Loucy (cell line): ENCODE data around the gene RNPS1.
"Not testable (repeated sequence)": the region's sequence is repeated elsewhere in the genome, so short reads cannot be mapped to it uniquely, and the experiment has no call there.

Experiments
- EZH2phosphoT487 ChIP-seq: fragments of 200-600 bp; IDR thresholded peaks from 2 replicates; pipeline ENCODE4 v1.6.1; 2018; ENCODE audit warnings: antibody characterized with exemption, mild to moderate bottlenecking, moderate library complexity, borderline replicate concordance
- TF ChIP-seq, protein P1 (sequence below): fragments of 200-600 bp; sonication (generic); conservative IDR thresholded peaks from 2 replicates; pipeline ENCODE4 v1.5.1; 2014; ENCODE audit warnings: mild to moderate bottlenecking, antibody characterized with exemption, low read length

DNA sequence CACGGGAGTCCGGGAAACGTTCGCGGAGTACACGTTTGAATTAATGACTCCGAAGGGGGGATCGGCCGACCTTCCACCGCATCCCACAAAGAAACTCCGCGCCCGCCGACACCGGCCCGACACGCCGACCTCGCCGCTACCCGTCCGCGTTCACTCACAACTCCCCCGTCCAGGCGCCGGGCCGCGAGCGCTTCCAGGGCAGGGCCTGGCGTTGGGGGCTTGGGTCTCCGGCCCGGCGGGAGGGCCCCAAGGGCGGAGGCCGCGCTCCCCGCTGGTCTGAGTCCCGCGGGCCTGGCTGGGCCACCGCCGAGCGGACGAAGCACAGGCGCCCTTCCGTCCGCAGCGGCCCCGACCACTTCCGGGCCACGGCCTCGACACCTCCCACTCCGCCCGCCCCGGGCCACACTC lies 417 bp downstream of the RNPS1 start:
- TF ChIP-seq, protein P1, sequence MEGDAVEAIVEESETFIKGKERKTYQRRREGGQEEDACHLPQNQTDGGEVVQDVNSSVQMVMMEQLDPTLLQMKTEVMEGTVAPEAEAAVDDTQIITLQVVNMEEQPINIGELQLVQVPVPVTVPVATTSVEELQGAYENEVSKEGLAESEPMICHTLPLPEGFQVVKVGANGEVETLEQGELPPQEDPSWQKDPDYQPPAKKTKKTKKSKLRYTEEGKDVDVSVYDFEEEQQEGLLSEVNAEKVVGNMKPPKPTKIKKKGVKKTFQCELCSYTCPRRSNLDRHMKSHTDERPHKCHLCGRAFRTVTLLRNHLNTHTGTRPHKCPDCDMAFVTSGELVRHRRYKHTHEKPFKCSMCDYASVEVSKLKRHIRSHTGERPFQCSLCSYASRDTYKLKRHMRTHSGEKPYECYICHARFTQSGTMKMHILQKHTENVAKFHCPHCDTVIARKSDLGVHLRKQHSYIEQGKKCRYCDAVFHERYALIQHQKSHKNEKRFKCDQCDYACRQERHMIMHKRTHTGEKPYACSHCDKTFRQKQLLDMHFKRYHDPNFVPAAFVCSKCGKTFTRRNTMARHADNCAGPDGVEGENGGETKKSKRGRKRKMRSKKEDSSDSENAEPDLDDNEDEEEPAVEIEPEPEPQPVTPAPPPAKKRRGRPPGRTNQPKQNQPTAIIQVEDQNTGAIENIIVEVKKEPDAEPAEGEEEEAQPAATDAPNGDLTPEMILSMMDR = not testable (repeated sequence)
- not testable (repeated sequence) for TF ChIP-seq EZH2phosphoT487
